ENCODE measurements around the gene TFF1.

GRCh38 chr21:42400525-42400924 is 34.2 kb upstream of the TFF1 start:
- TF ChIP-seq CTCF (IDR thresholded peaks at IDR 0.05) (no peak), EZH2 (IDR thresholded peaks at IDR 0.05) (no peak)

Measured in neural progenitor cell (in vitro differentiated cells).